Endothelial cell of umbilical vein (primary cell): Measurements from ENCODE around the gene ZRANB2. TPM values are rescaled to one million over a fixed set of nuclear protein-coding genes. Genes with fewer than 3 reads are reported as not detected.

Experiments used
- BruUV-seq: library from RNA; stranded (reverse); fragments of 400-500 nt; replicated peaks from 2 replicates; lab custom pipeline; 2021; lab: Mats Ljungman, UMichigan
- CTCF ChIA-PET: fragments of 300-600, 350-600 bp; sonication (Branson Sonifier 250); formaldehyde crosslinking; loops from one replicate; lab custom pipeline; 2021; ENCODE audit warnings: antibody characterized with exemption, inconsistent platforms; lab: Charles Lee
- POLR2A ChIA-PET: fragments of 300-600, 350-600 bp; sonication (Branson Sonifier 250); formaldehyde crosslinking; loops from one replicate; lab custom pipeline; 2021; ENCODE audit warnings: antibody characterized with exemption, inconsistent platforms; lab: Charles Lee
- DNase-seq: peaks from one replicate; pipeline ENCODE4 v3.0.0-alpha.2; 2011; ENCODE audit warnings: low read depth, low spot score
- FAIRE-seq: peaks from 2 replicates; lab custom pipeline; 2011; peaks lifted over from hg19 to GRCh38; lab: Jason Lieb, UNC
- H2AFZ ChIP-seq: 2 replicates; pipeline ENCODE4 v1.6.0; 2012; ENCODE audit warnings: low read depth, low read length, control low read depth, inconsistent platforms
- H3K27ac ChIP-seq: 2 replicates; pipeline ENCODE4 v1.5.1; 2011; ENCODE audit warnings: low read depth, mild to moderate bottlenecking, control low read depth, low read length, moderate library complexity; ENCODE audit not compliant: insufficient read depth
- H3K27me3 ChIP-seq, 2 experiments: 2 replicates each; pipeline versions ENCODE4 v1.6.0 to v1.6.1; 2011; ENCODE audit warnings: low read length in 2 of 2, mixed read lengths in 1 of 2; ENCODE audit not compliant: control insufficient read depth in 2 of 2, insufficient read depth in 2 of 2
- H3K36me3 ChIP-seq, 2 experiments: 2 replicates in 1 of 2; 3 replicates in 1 of 2; pipeline ENCODE4 v1.5.1; 2011; ENCODE audit warnings: low read length in 2 of 2, mild to moderate bottlenecking in 1 of 2, moderate library complexity in 1 of 2; ENCODE audit not compliant: control insufficient read depth in 2 of 2, insufficient read depth in 2 of 2; ENCODE audit errors: extremely low read depth in 1 of 2
- H3K4me1 ChIP-seq: 3 replicates; pipeline ENCODE4 v1.5.1; 2011; ENCODE audit warnings: mild to moderate bottlenecking, low read length; ENCODE audit not compliant: control insufficient read depth, insufficient read depth; ENCODE audit errors: extremely low read depth
- H3K4me2 ChIP-seq: 2 replicates; pipeline ENCODE4 v1.6.1; 2011; ENCODE audit warnings: low read length, control low read depth, mixed read lengths; ENCODE audit not compliant: insufficient read depth
- H3K4me3 ChIP-seq, 3 experiments: fragments of 200-600 bp in 1 of 3; sonication (generic), shearing (Covaris generic) in 1 of 3; replicated peaks in 1 of 3; 2 replicates each; pipeline ENCODE4 v1.5.1; 2011 to 2016; ENCODE audit warnings: control low read depth in 3 of 3, low read length in 3 of 3, mild to moderate bottlenecking in 2 of 3, inconsistent platforms in 1 of 3, low read depth in 1 of 3, moderate library complexity in 1 of 3; ENCODE audit not compliant: insufficient read depth in 1 of 3
- H3K79me2 ChIP-seq: 2 replicates; pipeline ENCODE4 v1.6.0; 2012; ENCODE audit warnings: low read length, inconsistent platforms; ENCODE audit not compliant: control insufficient read depth, insufficient read depth
- H3K9ac ChIP-seq: replicated peaks from 2 replicates; pipeline ENCODE3; 2011; ENCODE audit warnings: low read length, control low read depth; ENCODE audit not compliant: insufficient read depth; ENCODE audit errors: extremely low read depth
- H3K9me1 ChIP-seq: replicated peaks from 3 replicates; pipeline ENCODE4 v1.6.0; 2011; ENCODE audit warnings: mild to moderate bottlenecking, low read length; ENCODE audit not compliant: control insufficient read depth, insufficient read depth; ENCODE audit errors: extremely low read depth
- H3K9me3 ChIP-seq: replicated peaks from 2 replicates; pipeline ENCODE4 v1.5.1; 2012; ENCODE audit warnings: low read length, inconsistent platforms; ENCODE audit not compliant: control insufficient read depth, insufficient read depth
- H4K20me1 ChIP-seq: replicated peaks from 2 replicates; pipeline ENCODE3; 2011; ENCODE audit warnings: mild to moderate bottlenecking, low read length; ENCODE audit not compliant: control insufficient read depth, insufficient read depth; ENCODE audit errors: extremely low read depth
- EZH2 ChIP-seq: IDR thresholded peaks from 2 replicates; pipeline ENCODE4 v1.6.1; 2012; ENCODE audit warnings: borderline replicate concordance, low read depth, mild to moderate bottlenecking, moderate library complexity, low read length, inconsistent platforms; ENCODE audit not compliant: severe bottlenecking
- FOS ChIP-seq: IDR thresholded peaks from 2 replicates; pipeline ENCODE4 v1.6.1; 2011; ENCODE audit warnings: mild to moderate bottlenecking, low read length, moderate library complexity, borderline replicate concordance; ENCODE audit not compliant: insufficient read depth
- GATA2 ChIP-seq: IDR thresholded peaks from 2 replicates; pipeline ENCODE4 v1.7.0; 2011; ENCODE audit warnings: low read depth, mild to moderate bottlenecking, moderate library complexity, mixed read lengths, low read length; ENCODE audit not compliant: insufficient read length, insufficient read depth
- JUN ChIP-seq: IDR thresholded peaks from 2 replicates; pipeline ENCODE4 v1.6.1; 2011; ENCODE audit warnings: borderline replicate concordance, low read depth; ENCODE audit not compliant: insufficient read length, insufficient read depth
- MAX ChIP-seq: IDR thresholded peaks from 2 replicates; pipeline ENCODE4 v1.6.1; 2011; ENCODE audit not compliant: insufficient read depth, insufficient read length
- MYC ChIP-seq: IDR thresholded peaks from one replicate; pipeline ENCODE4 v1.6.1; 2011; ENCODE audit warnings: mild to moderate bottlenecking, low read depth, low read length
- POLR2A ChIP-seq: IDR thresholded peaks from 2 replicates; pipeline ENCODE4 v1.6.1; 2012; ENCODE audit warnings: low read depth, mild to moderate bottlenecking, control low read depth, low read length
- POLR2AphosphoS5 ChIP-seq: IDR thresholded peaks from 2 replicates; pipeline ENCODE4 v1.6.1; 2012; ENCODE audit warnings: low read depth, mild to moderate bottlenecking, control low read depth, low read length, moderate library complexity; ENCODE audit not compliant: insufficient read depth
- dilution Hi-C: fragments of 300-500 bp; cut with MboI; formaldehyde crosslinking; loops from one replicate; pipeline ENCODE4 v1.15.0; 2019; ENCODE audit warnings: low sequenced_read_pairs; ENCODE audit not compliant: extremely low pct_ligation_motif_present
- intact Hi-C: fragments of 100-400 bp; cut with micrococcal nuclease; formaldehyde crosslinking; loops from one replicate; pipeline ENCODE4 v1.10.0; 2022
- polyA plus RNA-seq, 4 experiments: library from polyadenylated mRNA; depleted of rRNA in 3 of 4; stranded (reverse) in 3 of 4; unstranded in 1 of 4; fragments of >200 nt; gene quantifications; 2 replicates each; pipeline versions ENCODE4 v1.2.1 to v1.2.3, GENCODE V29; 2011 to 2012; ENCODE audit warnings: missing spikeins in 1 of 4
- total RNA-seq: library from RNA; stranded (reverse); gene quantifications from 2 replicates; pipeline ENCODE4 v1.2.3, GENCODE V29; 2021
- TF ChIP-seq, protein P1 (sequence below), 2 donors: IDR thresholded peaks; 1 replicate in 1 of 2; 2 replicates in 1 of 2; pipeline ENCODE4 v1.5.1; 2011; ENCODE audit warnings: low read length in 2 of 2, mild to moderate bottlenecking in 2 of 2, moderate library complexity in 2 of 2, control low read depth in 1 of 2, inconsistent platforms in 1 of 2, low read depth in 1 of 2; ENCODE audit not compliant: insufficient read depth in 1 of 2; ENCODE audit errors: extremely low read depth in 1 of 2

The ZRANB2 gene
- total and polyA plus RNA-seq, 2 donors (not counting 3 experiments of a cell fraction or from before 2014, with no cell fraction given): 23.6 to 84.1 TPM

DNA sequence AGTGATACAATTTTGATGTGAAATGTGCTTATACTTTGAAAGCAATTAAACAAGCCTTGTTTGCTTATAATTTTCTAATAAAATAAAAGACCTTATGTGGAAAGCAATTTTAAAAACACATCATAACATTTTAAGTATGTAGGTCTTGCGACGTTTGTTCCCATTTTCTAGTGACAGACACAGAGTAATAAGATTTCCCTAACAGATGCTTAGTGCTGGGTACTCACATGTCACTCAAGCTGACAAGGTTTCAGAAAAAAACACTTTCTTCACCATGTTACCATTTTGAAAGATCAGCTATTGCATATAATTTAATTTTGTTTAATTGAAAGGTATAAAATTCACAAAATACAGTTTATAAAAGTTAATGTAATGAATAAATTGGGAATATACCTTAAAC lies 14.1 kb upstream of the ZRANB2 start:
- Histone ChIP-seq H3K27ac (no peak overlapping the region), H3K4me2 (no peak overlapping the region), H3K9me3 (no peaks in the 10 kb centered on the region), H3K27me3 (peaks cover 0 to 2% of the 10 kb centered on the region in 2 experiments), H3K9me1 (no peaks in the 10 kb centered on the region), H3K9ac (no peak overlapping the region), H4K20me1 (no peaks in the 10 kb centered on the region), H3K36me3 (no peaks in the 10 kb centered on the region), H2AFZ (no peak overlapping the region), H3K4me1 (no peaks in the 10 kb centered on the region), H3K4me3 (no peak overlapping the region), H3K79me2 (no peaks in the 10 kb centered on the region)
- no TSS peak for BruUV-seq
- ChIA-PET POLR2A (no interaction called here), CTCF (interaction anchor here (0.7 to 2.8 kb wide), 6 partner anchors 9 to 1089 kb away, joined by 3 to 16 read pairs (median 4); no protein-coding TSS in a partner anchor)
- TF ChIP-seq JUN (no peak), FOS (no peak), MYC (no peak), POLR2AphosphoS5 (no peak), GATA2 (no peak), EZH2 (no peak), MAX (no peak), POLR2A (no peak)
- TF ChIP-seq, protein P1, sequence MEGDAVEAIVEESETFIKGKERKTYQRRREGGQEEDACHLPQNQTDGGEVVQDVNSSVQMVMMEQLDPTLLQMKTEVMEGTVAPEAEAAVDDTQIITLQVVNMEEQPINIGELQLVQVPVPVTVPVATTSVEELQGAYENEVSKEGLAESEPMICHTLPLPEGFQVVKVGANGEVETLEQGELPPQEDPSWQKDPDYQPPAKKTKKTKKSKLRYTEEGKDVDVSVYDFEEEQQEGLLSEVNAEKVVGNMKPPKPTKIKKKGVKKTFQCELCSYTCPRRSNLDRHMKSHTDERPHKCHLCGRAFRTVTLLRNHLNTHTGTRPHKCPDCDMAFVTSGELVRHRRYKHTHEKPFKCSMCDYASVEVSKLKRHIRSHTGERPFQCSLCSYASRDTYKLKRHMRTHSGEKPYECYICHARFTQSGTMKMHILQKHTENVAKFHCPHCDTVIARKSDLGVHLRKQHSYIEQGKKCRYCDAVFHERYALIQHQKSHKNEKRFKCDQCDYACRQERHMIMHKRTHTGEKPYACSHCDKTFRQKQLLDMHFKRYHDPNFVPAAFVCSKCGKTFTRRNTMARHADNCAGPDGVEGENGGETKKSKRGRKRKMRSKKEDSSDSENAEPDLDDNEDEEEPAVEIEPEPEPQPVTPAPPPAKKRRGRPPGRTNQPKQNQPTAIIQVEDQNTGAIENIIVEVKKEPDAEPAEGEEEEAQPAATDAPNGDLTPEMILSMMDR (IDR thresholded peaks at IDR 0.05; ENCODE audit: extremely low read depth in 1 of 2, insufficient read depth in 1 of 2, low read depth in 1 of 2, low read length in 2 of 2): no peak
- dilution Hi-C loops: no loop called here
- FAIRE-seq (no peak), DNase-seq (no peak)
- intact Hi-C loops: loop anchor here (1.0 to 5.0 kb wide), 3 partner anchors 427 to 1752 kb away; no protein-coding TSS in a partner anchor
